ENCODE results near the gene CRNKL1.
A peak's percentile ranks its signal among the peaks of the same experiment; 100 is the strongest.

The CRNKL1 gene

DNA sequence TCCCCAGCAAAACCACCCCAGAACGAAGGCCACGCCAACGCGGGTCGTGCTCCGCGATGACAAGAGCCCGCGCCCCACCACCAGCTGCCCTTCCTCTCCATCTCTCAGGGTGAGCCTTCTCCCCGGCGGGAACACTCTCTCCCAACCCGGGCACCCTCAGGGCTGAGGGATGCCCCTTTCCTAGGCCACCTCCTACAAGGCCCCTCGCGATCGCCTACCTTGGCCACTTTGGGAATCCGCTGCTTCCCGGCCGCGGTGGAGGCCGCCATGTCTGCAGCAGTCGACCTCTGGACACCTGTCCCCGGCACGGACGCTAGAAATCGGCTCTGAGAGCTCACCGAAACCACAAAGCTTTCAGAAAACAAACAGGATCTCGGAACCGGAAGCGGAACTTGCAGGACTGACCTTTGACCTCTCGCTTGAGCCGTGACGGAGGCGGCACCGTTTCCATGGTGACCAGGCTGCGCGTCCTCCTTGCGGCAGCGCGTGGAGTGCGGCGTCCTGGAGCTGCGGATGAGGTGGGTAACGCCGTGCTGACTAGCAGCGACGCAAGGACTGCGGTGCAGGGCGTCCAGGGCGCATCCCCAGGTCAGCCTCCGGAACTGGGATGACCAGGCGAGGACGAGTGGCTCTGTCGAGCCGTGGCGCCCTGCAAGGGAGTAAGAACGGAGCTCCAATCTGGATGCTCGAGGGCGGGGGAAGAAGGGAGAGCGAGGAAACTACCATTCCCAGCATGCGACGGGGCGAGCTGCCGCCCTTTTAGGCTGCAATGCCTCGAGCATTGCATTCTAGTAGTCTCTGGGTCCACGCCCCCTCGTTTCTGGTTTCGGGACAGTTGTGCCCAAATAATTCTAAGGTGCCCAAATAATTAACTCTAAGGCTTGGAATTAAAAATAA lies at the start of gene CRNKL1, which contains the start of gene CFAP61:
TSS of gene CRNKL1 (minus strand) at position 393 of the 897 bp plus-strand sequence. CDS start at position 269, 124 bp downstream.
TSS of gene CFAP61 (plus strand) at position 459 of the 897 bp plus-strand sequence. CDS start 4,122 bp downstream, outside the sequence.
- DNase-seq, result peak; percentile 84

DNA sequence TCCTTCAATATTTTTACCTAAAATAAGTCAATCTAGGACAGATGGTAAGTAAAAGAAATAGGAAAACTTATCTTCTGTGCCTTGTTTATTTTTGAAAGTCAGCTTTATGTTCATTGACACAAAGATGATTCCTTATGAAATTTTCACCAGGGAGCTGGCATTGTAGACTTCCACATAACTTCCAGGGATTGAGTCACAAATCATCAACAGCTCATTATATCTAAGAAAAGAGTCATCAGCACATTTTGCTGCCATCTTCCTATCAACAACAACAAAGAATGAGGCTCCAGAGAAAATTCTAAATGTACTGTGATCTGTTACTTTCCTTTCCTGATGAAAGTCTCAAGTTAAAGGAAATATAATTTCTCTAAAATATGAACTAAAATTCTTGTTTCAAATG lies 48.6 kb upstream of the CRNKL1 start:
- DNase-seq, result no peak

DNA sequence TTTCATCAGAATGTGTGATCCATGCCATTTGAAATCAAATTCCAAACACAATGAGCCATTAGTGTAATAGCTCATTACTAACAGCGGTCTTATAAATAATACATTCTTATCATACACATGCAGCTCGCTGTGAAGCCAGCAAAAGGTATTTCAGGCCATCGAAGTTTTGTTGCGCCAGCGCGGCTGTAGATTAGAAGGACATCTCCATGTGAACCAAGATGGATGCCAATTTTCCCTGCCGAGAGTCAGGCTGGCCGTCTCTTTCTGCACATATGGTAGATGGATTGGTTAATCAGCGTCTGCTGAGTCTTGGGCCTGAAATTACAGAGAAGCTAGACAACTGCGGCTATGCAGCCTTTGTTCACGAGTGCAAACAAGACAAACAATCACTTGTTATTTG lies 44.2 kb upstream of the CRNKL1 start:
- DNase-seq, result no peak

DNA sequence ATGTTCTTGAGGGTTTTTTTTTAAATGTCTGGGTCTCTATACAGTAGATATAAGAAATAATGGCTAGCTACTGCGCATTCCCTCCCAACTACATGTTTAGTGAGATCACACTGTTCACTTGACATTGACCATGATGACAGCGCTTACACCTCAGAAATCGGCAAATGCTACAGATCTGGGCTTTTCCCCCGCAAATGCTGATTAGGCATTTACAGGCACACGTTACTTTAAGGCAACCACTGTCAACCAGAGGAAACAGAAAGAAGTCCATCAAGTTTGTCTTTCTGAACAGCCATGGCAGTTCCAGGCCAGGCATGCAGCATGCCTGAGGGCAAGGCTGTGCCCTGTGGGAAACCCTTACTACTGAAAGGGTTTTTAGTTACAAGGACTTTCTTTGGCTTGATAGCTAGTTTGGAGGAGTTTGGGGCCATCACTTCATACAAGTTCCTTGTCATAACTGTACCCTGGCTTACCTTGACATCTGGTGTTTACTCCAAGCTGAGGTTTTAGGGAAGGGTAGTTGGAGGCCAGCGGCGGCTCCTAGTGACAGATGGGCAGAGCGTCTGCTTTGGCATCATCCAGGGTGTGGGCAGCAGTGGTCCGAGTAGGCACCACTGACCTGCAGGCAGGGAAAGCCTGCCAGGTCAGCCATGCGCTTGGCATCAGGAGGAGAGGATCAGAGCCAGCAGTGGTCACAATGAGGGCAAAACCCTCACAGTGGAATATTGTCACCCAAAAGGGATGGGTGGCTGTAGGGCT lies 43.0 kb upstream of the CRNKL1 start:
- no peak for DNase-seq

DNA sequence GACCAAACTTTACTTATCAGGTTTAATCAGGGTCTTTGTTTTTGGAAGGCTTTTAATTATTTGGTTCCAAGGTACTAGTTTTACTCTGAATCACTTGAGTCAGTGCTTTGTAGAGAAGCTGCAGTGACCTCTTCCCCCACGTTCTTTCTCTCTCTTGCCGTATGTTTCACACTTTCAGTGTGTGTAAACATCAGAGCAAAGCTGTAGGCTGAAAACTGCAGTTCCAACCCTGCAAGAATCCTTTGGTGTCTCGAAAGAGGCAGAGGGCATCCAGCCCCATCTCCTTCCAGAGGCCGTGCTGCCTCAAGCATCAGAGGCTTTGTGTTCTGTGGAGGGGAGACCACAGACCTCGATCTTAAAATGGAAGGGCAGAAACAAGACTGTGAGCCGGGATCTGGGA lies 42.1 kb upstream of the CRNKL1 start:
- DNase-seq, result no peak

DNA sequence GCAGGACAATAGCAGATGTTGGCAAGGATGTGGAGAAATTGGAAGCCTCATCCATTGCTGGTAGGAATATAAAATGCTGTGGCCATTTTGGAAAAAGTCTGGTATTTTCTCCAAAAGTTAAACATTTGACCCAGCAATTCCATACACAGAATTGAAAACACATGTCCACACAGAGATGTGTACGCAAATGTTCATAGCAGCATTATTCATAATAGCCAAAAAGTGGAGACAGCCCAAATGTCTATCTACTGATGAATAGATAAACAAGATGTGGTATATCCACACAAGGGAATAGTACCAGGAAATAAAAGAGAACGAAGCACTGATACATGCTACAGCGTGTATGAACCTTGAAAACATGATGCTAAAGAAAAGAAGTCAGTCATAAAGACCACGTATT lies 40.6 kb upstream of the CRNKL1 start:
- no peak for DNase-seq

DNA sequence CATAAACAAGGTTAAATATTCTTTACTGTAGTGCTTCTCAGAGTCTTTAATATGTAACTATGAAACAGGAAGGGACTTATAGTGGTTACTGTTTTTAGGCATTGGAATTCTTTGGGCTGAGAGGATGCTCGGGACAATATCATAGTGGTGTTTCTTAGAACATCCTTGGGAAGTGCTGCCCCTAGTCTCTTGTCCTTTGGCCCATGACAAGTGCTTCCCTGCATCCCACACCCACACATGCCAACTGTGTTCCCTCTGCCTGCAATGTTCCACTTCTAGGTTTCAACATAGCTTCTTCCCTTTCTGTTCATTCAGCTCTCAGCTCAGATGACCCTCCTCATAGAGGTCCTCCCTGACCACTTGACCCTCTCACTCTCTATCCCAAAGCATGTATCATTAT lies 37.7 kb upstream of the CRNKL1 start:
- no peak for DNase-seq

DNA sequence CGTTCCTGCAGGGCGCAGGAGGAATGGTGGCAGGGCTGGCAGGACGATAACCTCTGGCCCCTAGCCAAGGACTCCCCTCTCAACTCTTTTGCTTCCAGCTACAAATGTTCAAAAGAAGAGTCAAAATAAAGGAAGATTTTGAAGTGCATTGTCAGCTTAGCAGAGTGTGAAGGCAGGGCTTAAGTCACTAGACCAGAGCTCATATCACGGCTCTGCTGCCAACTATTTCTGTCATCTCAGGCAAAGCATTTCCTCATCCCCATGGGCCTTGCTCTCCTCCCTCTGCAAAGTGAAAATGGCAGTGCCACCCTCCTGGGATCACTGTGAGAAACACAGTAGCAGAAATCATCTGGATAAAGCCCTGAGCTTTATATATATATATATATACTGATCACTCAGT lies 36.8 kb upstream of the CRNKL1 start:
- no peak for DNase-seq

DNA sequence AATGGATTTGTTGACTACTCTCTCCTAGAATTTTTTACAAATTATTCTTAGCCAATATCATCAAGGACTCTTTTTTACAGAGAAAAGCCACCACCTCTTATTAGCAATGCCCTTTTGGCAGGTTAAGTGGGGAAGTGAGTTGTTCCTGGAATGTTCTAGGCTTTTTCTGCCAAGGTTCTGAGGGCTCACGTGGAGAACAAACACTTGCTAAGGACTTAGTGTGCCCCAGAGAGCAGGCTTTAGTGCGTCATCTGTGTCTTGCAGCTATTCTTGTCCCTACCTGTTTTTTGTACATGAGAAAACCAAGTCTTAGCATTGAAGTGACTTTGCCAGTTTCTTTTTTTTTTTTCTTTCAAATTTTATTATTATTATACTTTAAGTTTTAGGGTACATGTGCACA lies 33.5 kb upstream of the CRNKL1 start:
- DNase-seq, result no peak

DNA sequence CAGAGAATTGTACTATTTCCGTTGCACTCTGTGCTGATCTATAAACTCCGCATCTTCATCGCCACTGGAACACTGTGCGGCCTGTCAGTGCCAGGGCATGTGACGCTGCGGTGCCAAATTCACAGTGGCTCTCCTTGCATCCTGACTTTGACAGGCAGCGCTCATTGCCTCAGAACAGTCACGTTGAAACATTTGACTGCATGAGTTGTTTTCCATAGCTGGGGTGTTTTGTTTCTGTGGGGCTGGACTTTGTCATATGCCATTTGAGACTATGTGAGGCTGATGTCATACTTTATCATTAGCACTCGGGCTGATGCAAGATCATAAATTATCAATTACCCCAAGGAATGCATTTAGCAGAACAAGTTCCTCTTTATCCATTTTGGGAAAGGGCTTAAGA lies 32.8 kb upstream of the CRNKL1 start:
- no peak for DNase-seq

DNA sequence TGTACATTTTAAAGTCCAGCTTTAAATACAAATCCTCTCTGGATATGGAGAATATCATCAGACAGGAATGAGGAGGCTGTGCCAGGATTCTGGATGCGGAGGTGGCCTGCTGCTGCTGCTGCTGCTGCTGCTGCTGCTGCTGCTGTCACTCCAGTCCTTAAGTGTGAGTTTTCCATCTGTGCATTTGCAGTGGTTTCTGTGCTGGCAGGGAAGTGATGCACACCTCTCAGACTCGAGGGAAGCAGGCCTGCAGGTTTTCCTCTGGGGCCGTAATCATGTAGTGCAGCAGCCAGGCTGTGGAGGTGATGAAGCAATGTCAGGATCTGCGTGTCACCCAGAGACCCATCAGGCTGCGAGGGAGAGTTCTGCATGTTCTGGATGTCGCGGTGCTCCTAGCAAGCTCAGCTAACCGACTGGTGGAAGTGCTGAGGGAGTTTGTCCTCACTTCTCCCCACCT lies 32.1 kb upstream of the CRNKL1 start:
- DNase-seq, result no peak

DNA sequence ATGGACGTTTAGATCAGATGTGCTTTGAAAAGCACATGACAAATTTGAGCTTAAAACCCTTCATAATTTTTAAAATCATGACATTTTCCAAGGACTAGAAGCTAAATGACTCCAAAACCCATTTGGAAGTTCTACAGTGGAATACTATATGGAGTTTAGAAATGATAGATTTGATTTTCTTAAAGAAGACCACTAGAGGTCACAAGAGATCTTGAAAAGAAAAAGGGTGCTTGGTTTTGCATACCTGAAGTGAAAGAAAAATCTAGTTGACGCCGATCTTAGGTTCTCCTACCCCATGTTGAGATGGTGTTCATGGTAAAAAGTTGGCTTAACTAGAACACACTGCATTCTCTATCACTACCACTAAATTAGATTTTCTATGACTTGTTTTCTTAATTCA lies 31.5 kb upstream of the CRNKL1 start:
- no peak for DNase-seq

DNA sequence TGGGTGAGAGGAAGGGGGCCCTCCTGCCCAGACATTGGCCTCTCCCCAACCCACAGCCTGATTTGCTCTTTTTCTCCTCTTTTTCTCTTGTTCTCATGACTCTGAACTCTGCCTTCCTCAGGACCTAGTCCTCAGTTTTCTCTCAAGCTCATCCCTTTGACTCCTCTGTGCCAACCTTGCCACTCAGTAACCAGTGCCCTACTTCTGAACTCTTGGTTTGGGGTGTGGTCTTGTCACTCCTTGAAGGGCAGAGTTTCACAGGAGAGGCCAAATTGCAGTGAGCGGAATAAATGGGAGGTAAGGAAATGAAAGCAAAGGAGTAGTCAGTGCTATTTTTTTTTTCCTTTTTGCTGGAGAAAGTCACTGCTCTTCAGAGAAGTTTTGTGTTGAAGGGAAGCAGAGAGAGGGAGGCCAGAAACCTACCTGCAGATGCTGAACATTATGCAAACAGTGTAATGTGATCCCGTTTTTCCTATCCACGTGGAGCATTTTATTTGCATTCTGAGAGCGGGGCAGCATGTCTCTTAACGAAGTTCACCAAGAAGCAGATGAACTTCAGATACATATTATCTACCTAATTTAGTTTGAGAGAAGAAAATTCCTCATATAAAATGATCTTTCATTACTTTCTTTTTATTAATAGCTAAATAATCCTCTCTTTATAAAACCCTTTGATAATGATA lies 27.0 kb upstream of the CRNKL1 start:
- DNase-seq, result no peak

DNA sequence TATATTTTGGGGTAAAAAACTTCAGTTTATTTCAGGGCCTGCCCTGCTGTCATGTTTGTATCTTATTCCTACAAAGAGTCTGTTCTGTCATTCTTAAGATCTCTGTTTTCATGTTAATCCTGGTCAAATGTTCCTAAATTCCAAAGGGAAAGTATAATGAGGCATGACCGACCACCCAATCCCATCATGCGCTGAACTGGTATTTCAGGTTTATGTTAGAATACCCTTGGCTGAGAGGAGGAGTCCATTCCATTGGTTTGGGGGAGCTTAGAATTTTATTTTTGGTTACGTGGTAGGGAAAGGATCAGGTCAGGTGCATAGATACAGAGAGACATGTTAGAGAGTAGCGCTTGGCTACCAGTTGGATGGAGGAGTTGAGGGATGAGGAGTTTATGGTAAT lies 25.8 kb upstream of the CRNKL1 start:
- no peak for DNase-seq

DNA sequence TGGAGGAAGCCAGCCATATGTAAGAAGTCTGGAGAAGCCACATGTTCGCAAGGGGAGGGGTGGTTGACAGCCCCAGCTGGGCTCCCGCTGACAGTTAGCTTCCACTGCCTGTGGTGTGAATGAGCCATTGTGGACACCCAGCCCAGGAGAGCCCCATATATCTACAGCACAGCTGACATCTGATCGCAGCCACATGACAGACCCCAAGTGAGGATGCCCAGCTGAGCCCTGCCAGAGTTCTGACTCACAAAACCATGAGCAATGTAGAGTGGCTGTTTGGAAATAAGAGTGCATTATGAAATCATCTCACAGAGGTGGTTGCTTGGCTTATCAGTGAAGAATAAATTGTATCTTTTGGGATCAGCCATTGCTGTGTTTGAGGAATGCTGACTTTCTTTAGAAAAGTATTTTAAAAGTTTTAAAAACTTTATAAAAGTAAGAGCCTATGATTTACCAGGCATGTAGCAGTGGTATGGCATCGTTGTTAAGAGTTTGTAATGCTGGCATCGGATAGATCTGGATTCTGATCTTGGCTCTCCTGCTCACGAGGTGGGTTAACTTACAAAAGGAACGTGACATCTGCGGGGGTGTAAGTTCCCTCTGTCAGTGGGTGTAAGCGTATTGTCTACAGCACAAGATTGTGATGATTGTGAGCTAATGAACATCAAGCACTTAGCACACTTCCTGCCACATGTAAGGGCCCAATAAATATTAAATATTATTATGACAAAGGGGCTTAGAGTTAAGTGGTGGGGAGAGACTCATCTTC lies 24.2 kb upstream of the CRNKL1 start:
- no peak for DNase-seq

DNA sequence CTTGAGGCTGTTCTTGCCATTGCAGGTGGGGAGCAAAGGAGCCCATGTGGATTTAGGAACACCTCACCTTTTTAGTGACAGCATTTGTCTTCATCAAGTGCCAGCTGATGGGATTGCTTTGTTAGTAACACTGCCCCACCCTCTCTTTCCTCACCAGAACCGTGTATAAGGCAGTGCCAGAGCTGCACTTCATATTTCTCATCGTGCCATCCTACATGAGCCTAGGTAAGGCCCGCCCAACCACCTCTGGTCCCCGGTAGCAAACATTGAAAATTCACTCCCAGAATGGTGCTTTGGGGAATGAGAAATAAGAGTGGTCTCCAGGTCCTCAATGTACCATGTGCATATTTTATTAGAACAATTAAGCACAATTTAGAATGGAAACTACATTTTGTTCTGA lies 22.8 kb upstream of the CRNKL1 start:
- no peak for DNase-seq

DNA sequence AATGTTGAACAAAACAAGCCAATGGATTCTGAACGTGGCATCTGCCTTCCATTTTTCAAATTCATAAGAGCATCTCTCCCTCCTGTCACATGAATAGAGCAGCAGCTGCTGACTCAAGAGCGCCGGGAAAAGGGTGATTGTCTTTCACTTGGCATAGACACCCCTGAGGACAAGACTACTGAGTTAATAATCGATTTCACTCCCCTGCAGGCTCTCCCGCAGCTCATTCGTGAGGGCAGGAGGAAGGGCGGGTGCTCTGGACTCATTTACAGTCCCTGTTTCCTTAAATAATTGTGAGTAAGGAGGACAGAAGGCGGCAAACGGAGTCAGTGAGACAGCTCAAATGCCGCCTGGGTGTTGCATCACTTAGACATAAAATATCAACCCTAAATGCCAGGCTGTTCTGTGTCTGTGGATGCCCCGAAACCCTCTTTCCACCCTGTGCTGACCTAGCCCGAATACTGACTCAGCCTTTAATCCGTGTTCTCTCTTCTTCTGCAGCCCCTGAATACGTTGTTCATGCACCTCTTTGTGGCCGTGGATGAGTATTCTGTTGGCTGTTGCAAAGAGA lies 21.6 kb upstream of the CRNKL1 start:
- no peak for DNase-seq

DNA sequence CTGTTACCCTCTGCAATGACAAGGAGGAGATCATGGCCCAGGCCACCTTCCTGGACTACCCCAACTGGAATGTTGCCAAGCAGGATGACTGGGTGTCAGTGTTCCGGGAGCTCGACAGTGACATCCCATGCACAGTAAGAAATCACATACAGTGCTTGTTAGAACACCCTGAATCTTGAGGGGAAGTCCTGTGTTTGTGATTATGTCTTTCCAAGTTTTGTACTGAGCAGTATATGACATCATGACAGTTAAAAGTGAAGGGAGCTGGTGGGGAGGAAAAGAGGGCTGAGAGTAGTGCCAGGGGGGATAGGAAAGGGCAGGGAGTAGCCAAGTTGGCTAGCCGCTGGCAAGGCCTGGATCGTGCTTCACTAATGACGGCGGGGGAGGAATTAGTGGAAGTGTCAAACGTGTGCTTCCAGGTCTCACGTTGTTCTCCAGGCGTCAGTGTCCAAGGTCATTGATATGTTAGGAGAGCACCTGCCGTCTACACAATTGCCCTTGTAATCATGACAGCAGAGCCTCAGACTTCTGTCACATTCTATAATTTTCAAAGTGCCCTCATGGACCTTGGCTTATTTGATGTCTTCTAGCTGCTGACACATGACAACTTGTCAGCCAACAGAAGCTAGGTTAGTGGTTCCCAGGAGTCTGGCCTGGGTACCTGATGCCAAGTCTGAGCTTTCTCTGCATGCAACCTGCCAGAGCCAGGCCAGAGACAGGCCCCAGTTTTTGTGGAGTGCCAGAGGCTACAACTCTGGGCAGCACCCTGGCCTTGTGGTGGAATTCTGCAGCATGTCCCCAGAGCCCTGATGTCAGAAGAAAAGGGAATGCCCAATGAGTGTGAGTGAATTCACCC lies 18.8 kb upstream of the CRNKL1 start:
- DNase-seq, result no peak

DNA sequence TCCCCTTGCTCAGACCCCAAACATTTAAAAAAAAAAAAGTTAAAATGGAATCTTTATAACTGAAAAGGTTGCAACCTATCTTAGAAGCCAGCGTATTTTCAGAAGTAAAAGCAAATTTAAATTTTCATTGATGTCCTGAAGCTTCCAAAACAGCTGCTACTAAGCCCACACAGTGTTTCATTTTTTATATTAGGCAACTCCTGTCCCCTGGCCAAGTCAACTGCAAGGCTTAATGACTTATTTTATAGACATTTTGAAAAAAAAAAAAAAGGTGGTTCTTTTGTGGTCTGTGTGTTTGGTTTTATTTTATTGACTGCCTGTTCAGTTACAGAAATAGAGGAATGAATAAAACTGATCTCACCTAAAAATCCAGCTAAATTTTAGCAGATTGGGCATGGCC lies 13.1 kb upstream of the CRNKL1 start:
- no peak for DNase-seq

DNA sequence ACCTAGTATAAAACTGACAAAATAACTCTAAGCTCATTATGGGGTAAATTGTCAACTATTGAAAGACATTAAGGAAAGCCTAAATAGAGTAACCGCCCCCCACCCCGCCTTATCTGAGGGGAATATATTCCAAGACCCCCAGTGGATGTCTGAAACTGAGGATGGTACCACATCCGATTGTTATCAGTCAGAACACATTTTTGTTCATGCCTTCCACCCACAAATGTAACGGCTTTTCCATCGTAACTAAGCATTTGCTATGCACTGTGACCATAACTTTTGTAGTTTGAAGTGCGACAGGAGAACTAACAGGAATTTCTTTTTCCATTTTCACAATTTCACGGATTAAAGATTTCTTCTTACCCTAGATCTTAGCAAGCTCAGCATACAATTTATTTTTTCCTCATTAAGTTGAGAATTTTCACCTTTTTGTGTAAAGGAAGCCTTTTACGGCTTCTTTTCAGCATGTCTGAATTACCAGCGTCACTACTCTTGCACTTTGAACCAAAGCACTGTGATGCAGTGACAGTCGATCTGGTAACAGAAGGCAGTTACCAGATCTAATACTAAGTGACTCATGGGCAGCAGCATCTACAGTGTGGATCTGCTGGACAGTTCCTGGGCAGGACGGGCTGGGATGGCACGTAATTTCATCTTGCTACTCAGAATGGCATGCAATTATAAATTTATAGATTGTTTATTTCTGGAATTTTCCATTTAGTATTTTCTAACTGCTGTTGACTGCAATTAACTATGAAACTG lies 11.9 kb upstream of the CRNKL1 start:
- DNase-seq, result no peak

Data from SIG-M5 (cell line).